K562 (cell line): Measurements from ENCODE around the gene ARHGEF7. TPM values are rescaled to one million over a fixed set of nuclear protein-coding genes. Genes with fewer than 3 reads are reported as not detected.

Experiments used
- ATAC-seq: fragments of 200-7000 bp; cut with Tn5 transposase; 3 replicates; pipeline ENCODE4 v1.9.1; 2020; ENCODE audit warnings: moderate library complexity
- BruUV-seq: library from RNA; stranded (reverse); fragments of 400-500 nt; replicated peaks from 2 replicates; lab custom pipeline; 2021; lab: Mats Ljungman, UMichigan
- CTCF ChIA-PET: fragments of 300-600 bp; formaldehyde crosslinking; extraction: SDS; loops from one replicate; lab custom pipeline; 2021; ENCODE audit warnings: low intra/inter-chr PET ratio; lab: Yijun Ruan, JAX
- POLR2A ChIA-PET: fragments of 300-600, 350-650 bp; sonication (Branson Sonifier 250); formaldehyde crosslinking; extraction: SDS; loops from one replicate; lab custom pipeline; 2021; ENCODE audit warnings: antibody characterized with exemption, inconsistent platforms; lab: Yijun Ruan, JAX
- DNase-seq, 4 experiments: peaks; one replicate each; pipeline versions ENCODE4 v3.0.0 to v3.0.0-alpha.2; 2011 to 2018; ENCODE audit warnings: low spot score in 3 of 4, mixed read lengths in 3 of 4; ENCODE audit errors: extremely low read depth in 1 of 4
- FAIRE-seq: peaks from 2 replicates; lab custom pipeline; 2011; peaks lifted over from hg19 to GRCh38; lab: Jason Lieb, UNC
- H2AFZ ChIP-seq: 2 replicates; pipeline ENCODE4 v1.6.0; 2011; ENCODE audit warnings: low read depth, low read length, control low read depth, inconsistent platforms
- H3K27ac ChIP-seq: fragments of 200-600 bp; 3 replicates; pipeline ENCODE4 v1.8.0; 2011; ENCODE audit warnings: low read depth, mild to moderate bottlenecking, control low read depth, inconsistent platforms, low read length, moderate library complexity, mixed read lengths; ENCODE audit errors: extremely low read depth
- H3K27me3 ChIP-seq, 2 experiments: fragments of 300-600 bp in 1 of 2; 2 replicates in 1 of 2; 3 replicates in 1 of 2; pipeline versions ENCODE4 v1.6.0 to v1.8.0; 2011; ENCODE audit warnings: inconsistent platforms in 2 of 2, low read length in 2 of 2, mild to moderate bottlenecking in 1 of 2, mixed read lengths in 1 of 2, moderate library complexity in 1 of 2; ENCODE audit not compliant: control insufficient read depth in 2 of 2, insufficient read depth in 2 of 2
- H3K36me3 ChIP-seq: fragments of 300-600 bp; 3 replicates; pipeline ENCODE4 v1.8.0; 2011; ENCODE audit warnings: mild to moderate bottlenecking, low read length, inconsistent platforms; ENCODE audit not compliant: control insufficient read depth, insufficient read depth
- H3K4me1 ChIP-seq, 2 experiments: fragments of 200-600 bp in 1 of 2; replicated peaks in 1 of 2; 2 replicates in 1 of 2; 3 replicates in 1 of 2; pipeline versions ENCODE4 v1.5.1 to v1.8.0; 2011; ENCODE audit warnings: inconsistent platforms in 2 of 2, low read length in 2 of 2, mild to moderate bottlenecking in 1 of 2, mixed read lengths in 1 of 2, moderate library complexity in 1 of 2; ENCODE audit not compliant: control insufficient read depth in 2 of 2, insufficient read depth in 2 of 2
- H3K4me2 ChIP-seq: 2 replicates; pipeline ENCODE4 v1.6.1; 2011; ENCODE audit warnings: low read length, control low read depth, inconsistent platforms, mixed read lengths; ENCODE audit not compliant: insufficient read depth
- H3K4me3 ChIP-seq: fragments of 200-600 bp; sonication (generic), shearing (Covaris generic); 2 replicates; pipeline ENCODE4 v1.5.1; 2016; ENCODE audit warnings: control low read depth, inconsistent platforms
- H3K79me2 ChIP-seq: fragments of 200-600 bp; 3 replicates; pipeline ENCODE4 v1.8.0; 2011; ENCODE audit warnings: low read length, inconsistent platforms; ENCODE audit not compliant: control insufficient read depth, insufficient read depth
- H3K9ac ChIP-seq, 2 experiments: 2 replicates each; pipeline versions ENCODE4 v1.6.0 to v1.6.1; 2011; ENCODE audit warnings: low read depth in 2 of 2, low read length in 2 of 2, control low read depth in 1 of 2, inconsistent platforms in 1 of 2, mild to moderate bottlenecking in 1 of 2, mixed read lengths in 1 of 2; ENCODE audit not compliant: insufficient read depth in 1 of 2
- H3K9me1 ChIP-seq: one replicate; pipeline ENCODE4 v1.6.0; 2011; ENCODE audit warnings: inconsistent platforms, mild to moderate bottlenecking, low read length, moderate library complexity; ENCODE audit not compliant: control insufficient read depth, insufficient read depth
- H3K9me3 ChIP-seq: replicated peaks from 2 replicates; pipeline ENCODE4 v1.5.1; 2011; ENCODE audit warnings: low read depth, low read length, inconsistent platforms; ENCODE audit not compliant: control insufficient read depth, insufficient read depth
- H4K20me1 ChIP-seq: replicated peaks from 2 replicates; pipeline ENCODE4 v1.6.1; 2011; ENCODE audit warnings: low read length, inconsistent platforms, mixed read lengths; ENCODE audit not compliant: control insufficient read depth, insufficient read depth
- CBFA2T2 ChIP-seq: fragments of 450-650 bp; conservative IDR thresholded peaks from 2 replicates; pipeline ENCODE4 v1.6.1; 2017; ENCODE audit warnings: mild to moderate bottlenecking
- CBX1 ChIP-seq: sonication (generic); IDR thresholded peaks from 2 replicates; pipeline ENCODE4 v1.6.1; 2016; ENCODE audit warnings: antibody characterized with exemption, low read depth, mild to moderate bottlenecking
- CREBBP ChIP-seq: IDR thresholded peaks from one replicate; pipeline ENCODE4 v1.6.1; 2012; ENCODE audit warnings: low read depth, mild to moderate bottlenecking, control low read depth, inconsistent platforms, low read length
- DLX4 ChIP-seq: fragments of 250-450 bp; sonication (Bioruptor Pico); IDR thresholded peaks from 2 replicates; pipeline ENCODE4 v1.6.1; 2021; ENCODE audit warnings: mild to moderate bottlenecking
- E4F1 ChIP-seq: fragments of 250-450 bp; sonication (Bioruptor Pico); IDR thresholded peaks from 2 replicates; pipeline ENCODE4 v1.5.0; 2021; ENCODE audit warnings: mild to moderate bottlenecking, borderline replicate concordance
- HLTF ChIP-seq: fragments of 450-650 bp; IDR thresholded peaks from 2 replicates; pipeline ENCODE4 v1.6.1; 2016
- HMGXB4 ChIP-seq: sonication (generic); formaldehyde crosslinking; IDR thresholded peaks from 2 replicates; pipeline ENCODE4 v1.8.1; 2023; ENCODE audit warnings: mild to moderate bottlenecking, missing genetic modification reagents
- MLX ChIP-seq, 2 experiments: fragments of 450-650 bp in 1 of 2; sonication (generic) in 1 of 2; formaldehyde crosslinking; conservative IDR thresholded peaks; 2 replicates each; pipeline versions ENCODE4 v1.4.0 to v1.8.1; 2020 to 2022; ENCODE audit warnings: mild to moderate bottlenecking in 1 of 2, missing genetic modification reagents in 1 of 2
- PTTG1 ChIP-seq: fragments of 450-650 bp; IDR thresholded peaks from 2 replicates; pipeline ENCODE4 v1.6.1; 2016; ENCODE audit warnings: low read depth, mild to moderate bottlenecking, missing genetic modification characterization, missing compliant biosample characterization
- RNF219 ChIP-seq: fragments of 250-450 bp; sonication (Bioruptor Pico); IDR thresholded peaks from 2 replicates; pipeline ENCODE4 v1.5.0; 2022; ENCODE audit warnings: mild to moderate bottlenecking
- SAP30 ChIP-seq: fragments of 200-600 bp; sonication (generic); IDR thresholded peaks from 2 replicates; pipeline ENCODE4 v1.6.1; 2012; ENCODE audit warnings: borderline replicate concordance, low read depth, mild to moderate bottlenecking, moderate library complexity, low read length, control low read depth, inconsistent platforms; ENCODE audit not compliant: insufficient read depth, poor library complexity, severe bottlenecking
- SIN3B ChIP-seq: fragments of 450-650 bp; IDR thresholded peaks from 2 replicates; pipeline ENCODE4 v1.6.1; 2017; ENCODE audit warnings: low read depth, mild to moderate bottlenecking, moderate library complexity
- TCF7 ChIP-seq: sonication (generic); IDR thresholded peaks from 2 replicates; pipeline ENCODE4 v1.6.1; 2016; ENCODE audit warnings: antibody characterized with exemption, borderline replicate concordance
- THAP7 ChIP-seq: fragments of 250-450 bp; sonication (Bioruptor Pico); IDR thresholded peaks from 2 replicates; pipeline ENCODE4 v1.5.0; 2021
- WGBS: fragments of 100-300 bp; shearing (Covaris generic); methylation state at CpG from one replicate; pipeline ENCODE4 v1.1.6; 2016; ENCODE audit warnings: low coverage, mixed read lengths; ENCODE audit not compliant: insufficient coverage; ENCODE audit errors: missing lambda C conversion rate; 5-methylcytosine and 5-hydroxymethylcytosine counted together
- in situ Hi-C: fragments of 300-500 bp; cut with MboI; formaldehyde crosslinking; loops from 4 replicates; pipeline ENCODE4 v1.15.0; 2018; ENCODE audit warnings: inconsistent platforms, mixed read lengths
- intact Hi-C: fragments of 100-400 bp; cut with micrococcal nuclease; formaldehyde crosslinking; loops from 2 replicates; pipeline ENCODE4 v1.14.2; 2022
- polyA plus RNA-seq, 8 experiments: library from polyadenylated mRNA; depleted of rRNA in 4 of 8; stranded (reverse) in 5 of 8; unstranded in 3 of 8; fragments of >200 nt; fragmentation: Nextera tagmentation in 2 of 8; fragmentation: Illumina TruSeq in 1 of 8; extraction: Ambion mirVana in 2 of 8; extraction: Trizol in 1 of 8; gene quantifications; 2 replicates each; pipeline versions ENCODE4 v1.2.1 to v1.2.3, GENCODE V29; 2011 to 2014; ENCODE audit warnings: inconsistent platforms in 1 of 8, missing spikeins in 1 of 8
- total RNA-seq, 7 experiments: library from RNA; depleted of rRNA in 6 of 7; stranded (reverse); fragments of >200 nt in 6 of 7; fragmentation: Illumina TruSeq in 2 of 7; extraction: Trizol in 2 of 7; gene quantifications; 2 replicates each; pipeline versions ENCODE4 v1.2.1 to v1.2.3, GENCODE V29; 2011 to 2021; ENCODE audit warnings: low replicate concordance in 1 of 7

ARHGEF7 gene
- total and polyA plus RNA-seq, 9 of the 15 experiments (the other 6 are each of a cell fraction or from before 2014, with no cell fraction given) = 2.1 to 26.8 (median 17.5) TPM

GRCh38 chr13:111131048-111131447, 15.9 kb downstream of the ARHGEF7 start:
- POLR2A ChIA-PET = interaction anchor here (0.5 kb wide), 1 partner anchor 776 kb away, joined by 3 read pairs; no protein-coding TSS in a partner anchor
- Histone ChIP-seq H3K9me1 (no peaks in the 10 kb centered on the region), H3K27me3 (peaks cover 0 to 9% of the 10 kb centered on the region in 2 experiments; a peak in 1 of 5 replicates), H3K4me1 (no peaks in the 10 kb centered on the region), H3K9ac (no peak overlapping the region), H3K36me3 (no peaks in the 10 kb centered on the region), H3K27ac (no peak overlapping the region), H3K4me2 (no peak overlapping the region), H3K4me3 (no peak overlapping the region), H4K20me1 (no peaks in the 10 kb centered on the region), H3K79me2 (no peaks in the 10 kb centered on the region), H2AFZ (no peak overlapping the region), H3K9me3 (no peaks in the 10 kb centered on the region)
- DNase-seq = no peak
- FAIRE-seq = no peak
- ATAC-seq = no peak
- in situ Hi-C loops = no loop called here
- CTCF ChIA-PET = no interaction called here
- intact Hi-C loops = no loop called here
- BruUV-seq = no TSS peak
- WGBS = 5% methylated on average over 8 of the region's 10 CpGs
- TF ChIP-seq PTTG1 (tag) (no peak), DLX4 (CRISPR knock-in tag) (no peak), SAP30 (no peak), THAP7 (CRISPR knock-in tag) (no peak), MLX (CRISPR knock-in tag; conservative IDR thresholded peaks at IDR 0.05) (no peak), RNF219 (CRISPR knock-in tag) (no peak), HMGXB4 (CRISPR knock-in tag) (no peak), CBFA2T2 (no peak), CREBBP (no peak), E4F1 (no peak), HLTF (no peak), TCF7 (no peak), SIN3B (no peak), CBX1 (no peak)
